Breast epithelium (tissue), 3 donors: Measurements from ENCODE around the gene ZNF862.

ENCODE experiments used
- POLR2A ChIP-seq: fragments of 450-650 bp; IDR thresholded peaks from one replicate; pipeline ENCODE4 v1.6.1; 2016; ENCODE audit warnings: antibody characterized with exemption, mild to moderate bottlenecking, moderate library complexity
- POLR2AphosphoS5 ChIP-seq, 3 donors: sonication (generic); formaldehyde crosslinking; IDR thresholded peaks; one replicate each; pipeline ENCODE4 v1.6.1; 2017; ENCODE audit warnings: antibody characterized with exemption in 3 of 3
- TF ChIP-seq, protein P1 (sequence below), 3 donors: fragments of 450-650 bp; IDR thresholded peaks; one replicate each; pipeline ENCODE4 v1.5.1; 2016 to 2017; ENCODE audit warnings: antibody characterized with exemption in 3 of 3, mild to moderate bottlenecking in 3 of 3, moderate library complexity in 3 of 3

DNA sequence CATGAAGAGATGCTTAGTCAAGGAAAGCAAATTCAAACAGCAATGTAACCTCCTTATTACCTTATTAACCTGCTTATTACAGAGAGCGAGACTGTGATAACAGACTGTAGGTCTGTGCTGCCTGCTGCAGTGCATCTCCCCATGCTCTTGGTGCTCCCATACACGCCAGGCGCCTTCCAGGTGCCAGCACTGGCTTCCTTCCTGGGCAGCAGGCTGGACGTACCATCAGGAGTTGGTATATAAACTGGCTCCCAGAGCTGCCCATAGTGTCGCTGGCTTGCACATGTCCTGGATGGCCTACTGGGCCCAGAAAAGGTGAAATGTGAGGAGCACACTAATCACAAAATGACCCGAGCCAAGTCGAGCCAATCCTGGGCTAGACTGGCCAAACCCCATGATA, 49.1 kb downstream of the ZNF862 start:
- TF ChIP-seq, protein P1, sequence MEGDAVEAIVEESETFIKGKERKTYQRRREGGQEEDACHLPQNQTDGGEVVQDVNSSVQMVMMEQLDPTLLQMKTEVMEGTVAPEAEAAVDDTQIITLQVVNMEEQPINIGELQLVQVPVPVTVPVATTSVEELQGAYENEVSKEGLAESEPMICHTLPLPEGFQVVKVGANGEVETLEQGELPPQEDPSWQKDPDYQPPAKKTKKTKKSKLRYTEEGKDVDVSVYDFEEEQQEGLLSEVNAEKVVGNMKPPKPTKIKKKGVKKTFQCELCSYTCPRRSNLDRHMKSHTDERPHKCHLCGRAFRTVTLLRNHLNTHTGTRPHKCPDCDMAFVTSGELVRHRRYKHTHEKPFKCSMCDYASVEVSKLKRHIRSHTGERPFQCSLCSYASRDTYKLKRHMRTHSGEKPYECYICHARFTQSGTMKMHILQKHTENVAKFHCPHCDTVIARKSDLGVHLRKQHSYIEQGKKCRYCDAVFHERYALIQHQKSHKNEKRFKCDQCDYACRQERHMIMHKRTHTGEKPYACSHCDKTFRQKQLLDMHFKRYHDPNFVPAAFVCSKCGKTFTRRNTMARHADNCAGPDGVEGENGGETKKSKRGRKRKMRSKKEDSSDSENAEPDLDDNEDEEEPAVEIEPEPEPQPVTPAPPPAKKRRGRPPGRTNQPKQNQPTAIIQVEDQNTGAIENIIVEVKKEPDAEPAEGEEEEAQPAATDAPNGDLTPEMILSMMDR (IDR thresholded peaks at IDR 0.05): no peak
- TF ChIP-seq POLR2AphosphoS5 (IDR thresholded peaks at IDR 0.05) (no peak), POLR2A (no peak)
